Measurements from ENCODE around the gene USP10.

GRCh38 chr16:84692451-84693214, 7.2 kb upstream of the USP10 start:
- TF ChIP-seq CTCF (IDR thresholded peaks at IDR 0.05 in 4 of 5, conservative IDR thresholded peaks at IDR 0.05 in 1 of 5), result no peak
- TF ChIP-seq POLR2A (IDR thresholded peaks at IDR 0.05), result no peak
